Liver (tissue), 9 donors: ENCODE results near the gene RBSN. TPM values are rescaled to one million over a fixed set of nuclear protein-coding genes. Genes with fewer than 3 reads are reported as not detected.

Experiments
- DNase-seq: peaks from one replicate; pipeline ENCODE4 v3.0.0-alpha.2; 2017; ENCODE audit warnings: low spot score
- H3K27ac ChIP-seq, 2 donors: one replicate each; pipeline ENCODE4 v1.7.0; 2013; ENCODE audit warnings: inconsistent platforms in 2 of 2, low read length in 2 of 2, control low read depth in 1 of 2, low read depth in 1 of 2, mild to moderate bottlenecking in 1 of 2
- H3K27me3 ChIP-seq, 4 donors: one replicate each; pipeline versions ENCODE4 v1.6.1 to v1.7.0; 2013; ENCODE audit warnings: low read length in 3 of 4, inconsistent platforms in 1 of 4, mild to moderate bottlenecking in 1 of 4, moderate library complexity in 1 of 4; ENCODE audit not compliant: control insufficient read depth in 4 of 4, insufficient read depth in 4 of 4
- H3K36me3 ChIP-seq, 4 donors: one replicate each; pipeline versions ENCODE4 v1.6.1 to v1.7.0; 2013; ENCODE audit warnings: low read length in 3 of 4, mild to moderate bottlenecking in 3 of 4, low read depth in 1 of 4, moderate library complexity in 1 of 4; ENCODE audit not compliant: control insufficient read depth in 4 of 4, insufficient read depth in 3 of 4
- H3K4me1 ChIP-seq, 4 donors: one replicate each; pipeline versions ENCODE4 v1.6.1 to v1.7.0; 2013; ENCODE audit warnings: low read length in 3 of 4, mild to moderate bottlenecking in 3 of 4, moderate library complexity in 1 of 4; ENCODE audit not compliant: control insufficient read depth in 4 of 4, insufficient read depth in 4 of 4
- H3K4me3 ChIP-seq, 3 donors: one replicate each; pipeline versions ENCODE4 v1.6.1 to v1.7.0; 2013; ENCODE audit warnings: low read length in 3 of 3, control low read depth in 1 of 3, low read depth in 1 of 3, mild to moderate bottlenecking in 1 of 3
- H3K9ac ChIP-seq, 2 donors: one replicate each; pipeline ENCODE4 v1.7.0; 2013; ENCODE audit warnings: low read length in 2 of 2, mild to moderate bottlenecking in 2 of 2, moderate library complexity in 2 of 2, control low read depth in 1 of 2, low read depth in 1 of 2
- H3K9me3 ChIP-seq, 4 donors: one replicate each; pipeline versions ENCODE4 v1.6.1 to v1.7.0; 2013; ENCODE audit warnings: low read length in 3 of 4; ENCODE audit not compliant: control insufficient read depth in 4 of 4
- FOXA1 ChIP-seq: IDR thresholded peaks from 2 replicates; pipeline ENCODE4 v1.6.1; 2016; ENCODE audit warnings: antibody characterized with exemption
- HNF4G ChIP-seq: IDR thresholded peaks from 2 replicates; pipeline ENCODE4 v1.6.1; 2016; ENCODE audit warnings: antibody characterized with exemption
- JUND ChIP-seq, 2 donors: IDR thresholded peaks; 2 replicates each; pipeline ENCODE4 v1.6.1; 2016; ENCODE audit warnings: antibody characterized with exemption in 2 of 2
- NR2F2 ChIP-seq: IDR thresholded peaks from 2 replicates; pipeline ENCODE4 v1.6.1; 2016; ENCODE audit warnings: antibody characterized with exemption
- RAD21 ChIP-seq, 2 donors: IDR thresholded peaks; 2 replicates each; pipeline ENCODE4 v1.6.1; 2016; ENCODE audit warnings: antibody characterized with exemption in 2 of 2, mild to moderate bottlenecking in 2 of 2
- TAF1 ChIP-seq: conservative IDR thresholded peaks from 2 replicates; pipeline ENCODE4 v1.6.1; 2016; ENCODE audit warnings: antibody characterized with exemption, mild to moderate bottlenecking
- YY1 ChIP-seq: IDR thresholded peaks from 2 replicates; pipeline ENCODE4 v1.6.1; 2016; ENCODE audit warnings: antibody characterized with exemption, mild to moderate bottlenecking
- WGBS: extraction: QIAGEN DNeasy Blood & Tissue Kit; methylation state at CpG from one replicate; pipeline ENCODE4 v1.1.7; 2013; 5-methylcytosine and 5-hydroxymethylcytosine counted together
- polyA plus RNA-seq, 2 donors: library from polyadenylated mRNA; stranded (reverse) in 1 of 2; unstranded in 1 of 2; fragments of 200-250 nt in 1 of 2; fragments of >200 nt in 1 of 2; fragmentation: Nextera tagmentation in 1 of 2; extraction: Ambion mirVana in 1 of 2; gene quantifications; one replicate each; pipeline versions ENCODE4 v1.2.1 to v1.2.3, GENCODE V29; 2013 to 2015
- total RNA-seq, 2 donors: library from RNA; depleted of rRNA; stranded (reverse); fragments of >200 nt; gene quantifications; one replicate each; pipeline ENCODE4 v1.2.3, GENCODE V29; 2014
- TF ChIP-seq, protein P1 (sequence below): IDR thresholded peaks from 2 replicates; pipeline ENCODE4 v1.6.1; 2016; ENCODE audit warnings: antibody characterized with exemption
- TF ChIP-seq, protein P2 (sequence below): IDR thresholded peaks from 2 replicates; pipeline ENCODE4 v1.6.1; 2016; ENCODE audit warnings: antibody characterized with exemption
- TF ChIP-seq, protein P3 (sequence below): fragments of 150-350 bp; IDR thresholded peaks from 2 replicates; pipeline ENCODE4 v1.5.1; 2017; ENCODE audit warnings: improper control_type of control experiment, low read depth, low read length; ENCODE audit not compliant: missing input control
- donor health status: healthy.
- donor health status: healthy.
- donor health status: healthy.
- donor health status: healthy.
- donor health status: healthy.

The RBSN gene
- total and polyA plus RNA-seq, 4 donors = 5.6 to 18.3 (median 11.9) TPM

DNA sequence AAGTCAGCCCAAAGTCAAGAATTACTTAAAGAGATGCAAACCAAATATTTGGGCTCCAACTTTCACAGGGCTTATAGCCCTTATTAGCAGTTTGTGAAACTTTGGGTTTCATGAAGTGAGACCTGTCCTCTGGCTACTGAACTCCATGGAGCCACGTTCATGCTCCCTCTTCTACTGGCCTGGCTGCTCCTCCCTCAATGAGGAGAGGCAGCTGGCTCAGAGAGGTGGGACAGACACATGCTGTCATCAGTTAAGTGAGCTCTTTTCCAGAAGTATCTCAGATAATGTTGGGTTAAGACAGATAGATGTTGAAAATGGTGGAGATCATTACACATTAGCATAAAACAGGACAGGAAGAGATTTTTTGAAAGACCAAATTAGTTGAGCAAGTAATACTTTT lies 53.3 kb downstream of the RBSN start:
- Histone ChIP-seq H3K27me3 (no peaks in the 10 kb centered on the region), H3K4me3 (no peak overlapping the region), H3K9ac (no peak overlapping the region), H3K9me3 (no peaks in the 10 kb centered on the region), H3K36me3 (peaks cover 11 to 81% (median 70%) of the 10 kb centered on the region in 4 donors), H3K27ac (no peak overlapping the region), H3K4me1 (peaks cover 0 to 8% (median 2%) of the 10 kb centered on the region in 4 donors)
- TF ChIP-seq, protein P1, sequence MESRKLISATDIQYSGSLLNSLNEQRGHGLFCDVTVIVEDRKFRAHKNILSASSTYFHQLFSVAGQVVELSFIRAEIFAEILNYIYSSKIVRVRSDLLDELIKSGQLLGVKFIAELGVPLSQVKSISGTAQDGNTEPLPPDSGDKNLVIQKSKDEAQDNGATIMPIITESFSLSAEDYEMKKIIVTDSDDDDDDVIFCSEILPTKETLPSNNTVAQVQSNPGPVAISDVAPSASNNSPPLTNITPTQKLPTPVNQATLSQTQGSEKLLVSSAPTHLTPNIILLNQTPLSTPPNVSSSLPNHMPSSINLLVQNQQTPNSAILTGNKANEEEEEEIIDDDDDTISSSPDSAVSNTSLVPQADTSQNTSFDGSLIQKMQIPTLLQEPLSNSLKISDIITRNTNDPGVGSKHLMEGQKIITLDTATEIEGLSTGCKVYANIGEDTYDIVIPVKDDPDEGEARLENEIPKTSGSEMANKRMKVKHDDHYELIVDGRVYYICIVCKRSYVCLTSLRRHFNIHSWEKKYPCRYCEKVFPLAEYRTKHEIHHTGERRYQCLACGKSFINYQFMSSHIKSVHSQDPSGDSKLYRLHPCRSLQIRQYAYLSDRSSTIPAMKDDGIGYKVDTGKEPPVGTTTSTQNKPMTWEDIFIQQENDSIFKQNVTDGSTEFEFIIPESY = no peak
- TF ChIP-seq, protein P2, sequence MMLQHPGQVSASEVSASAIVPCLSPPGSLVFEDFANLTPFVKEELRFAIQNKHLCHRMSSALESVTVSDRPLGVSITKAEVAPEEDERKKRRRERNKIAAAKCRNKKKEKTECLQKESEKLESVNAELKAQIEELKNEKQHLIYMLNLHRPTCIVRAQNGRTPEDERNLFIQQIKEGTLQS = no peak
- 75% methylated on average over 1 of the region's 1 CpG for WGBS
- DNase-seq = no peak

DNA sequence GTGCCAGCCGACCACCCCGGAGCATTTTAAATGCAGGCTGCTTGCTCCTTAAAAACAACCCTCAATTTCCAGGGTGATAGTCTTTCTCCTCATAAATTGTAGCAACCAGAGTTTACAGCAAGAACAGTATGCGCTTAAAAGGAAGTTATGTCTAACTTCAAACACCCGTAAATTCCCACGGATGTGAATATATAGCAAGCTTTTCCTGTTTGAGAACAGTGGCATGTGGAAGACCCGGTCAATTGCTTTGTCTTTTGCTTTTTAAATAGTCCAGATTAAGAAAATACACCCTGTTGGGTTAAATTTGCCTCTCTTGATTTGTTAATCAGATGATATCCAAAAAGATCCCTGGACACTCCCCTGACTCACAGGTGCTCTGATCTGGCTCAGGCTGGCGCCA lies 54.6 kb downstream of the RBSN start:
- 86% methylated on average over 7 of the region's 7 CpGs for WGBS
- Histone ChIP-seq H3K27me3 (no peaks in the 10 kb centered on the region), H3K4me1 (peaks cover 0 to 3% (median under 1%) of the 10 kb centered on the region in 4 donors), H3K36me3 (peaks cover 11 to 77% (median 68%) of the 10 kb centered on the region in 4 donors), H3K9ac (no peak overlapping the region), H3K27ac (no peak overlapping the region), H3K4me3 (no peak overlapping the region), H3K9me3 (no peaks in the 10 kb centered on the region)
- no peak for DNase-seq
- TF ChIP-seq NR2F2 (no peak), FOXA1 (no peak), YY1 (no peak), HNF4G (no peak), TAF1 (no peak), RAD21 (IDR thresholded peaks at IDR 0.05) (no peak), JUND (IDR thresholded peaks at IDR 0.05) (no peak)
- TF ChIP-seq, protein P2 = no peak
- TF ChIP-seq, protein P3, sequence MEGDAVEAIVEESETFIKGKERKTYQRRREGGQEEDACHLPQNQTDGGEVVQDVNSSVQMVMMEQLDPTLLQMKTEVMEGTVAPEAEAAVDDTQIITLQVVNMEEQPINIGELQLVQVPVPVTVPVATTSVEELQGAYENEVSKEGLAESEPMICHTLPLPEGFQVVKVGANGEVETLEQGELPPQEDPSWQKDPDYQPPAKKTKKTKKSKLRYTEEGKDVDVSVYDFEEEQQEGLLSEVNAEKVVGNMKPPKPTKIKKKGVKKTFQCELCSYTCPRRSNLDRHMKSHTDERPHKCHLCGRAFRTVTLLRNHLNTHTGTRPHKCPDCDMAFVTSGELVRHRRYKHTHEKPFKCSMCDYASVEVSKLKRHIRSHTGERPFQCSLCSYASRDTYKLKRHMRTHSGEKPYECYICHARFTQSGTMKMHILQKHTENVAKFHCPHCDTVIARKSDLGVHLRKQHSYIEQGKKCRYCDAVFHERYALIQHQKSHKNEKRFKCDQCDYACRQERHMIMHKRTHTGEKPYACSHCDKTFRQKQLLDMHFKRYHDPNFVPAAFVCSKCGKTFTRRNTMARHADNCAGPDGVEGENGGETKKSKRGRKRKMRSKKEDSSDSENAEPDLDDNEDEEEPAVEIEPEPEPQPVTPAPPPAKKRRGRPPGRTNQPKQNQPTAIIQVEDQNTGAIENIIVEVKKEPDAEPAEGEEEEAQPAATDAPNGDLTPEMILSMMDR = no peak

DNA sequence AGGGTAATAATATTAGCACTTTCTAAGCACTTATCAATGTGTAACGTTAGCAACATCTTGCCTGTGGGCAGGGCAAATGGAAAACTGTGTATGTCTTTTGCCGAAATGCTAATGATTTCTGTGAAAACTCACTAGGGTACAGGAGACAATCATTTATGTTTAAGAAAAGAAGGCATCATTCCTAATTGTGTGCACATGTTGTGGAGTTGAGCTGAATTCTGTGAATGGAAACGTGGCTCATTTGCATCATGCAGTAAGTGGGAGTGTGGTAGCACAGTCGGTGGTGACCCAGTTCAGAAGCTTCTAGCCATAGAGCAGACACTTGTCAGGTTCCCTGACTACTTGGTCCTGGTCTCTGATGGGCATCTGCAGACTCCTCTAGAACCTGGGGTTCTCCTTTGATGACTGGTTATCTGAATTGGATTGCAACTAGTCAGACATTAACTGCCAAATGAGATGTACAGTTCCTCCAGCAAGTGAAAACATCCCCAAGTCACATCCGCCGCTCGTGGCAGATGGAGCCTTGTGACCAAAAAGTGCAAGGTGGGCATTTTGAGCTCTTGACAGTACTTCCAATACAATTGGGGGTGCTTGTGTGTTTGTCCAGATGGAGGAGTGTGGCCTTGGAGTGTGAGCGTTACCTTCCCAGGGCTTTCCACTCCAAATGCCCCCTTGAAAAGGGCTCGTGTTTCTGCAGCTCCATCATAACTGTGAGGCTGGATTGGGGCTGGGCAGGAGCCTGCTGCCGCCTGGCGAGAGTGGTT lies 55.4 kb downstream of the RBSN start:
- 88% methylated on average over 11 of the region's 11 CpGs for WGBS
- H3K4me3 ChIP-seq = no peak overlapping the region
- peaks cover 11 to 80% (median 62%) of the 10 kb centered on the region in 4 donors for H3K36me3 ChIP-seq
- H3K9me3 ChIP-seq = no peaks in the 10 kb centered on the region
- TF ChIP-seq, protein P2 = no peak
- DNase-seq = no peak
- no peaks in the 10 kb centered on the region for H3K4me1 ChIP-seq
- no peak overlapping the region for H3K9ac ChIP-seq
- no peaks in the 10 kb centered on the region for H3K27me3 ChIP-seq
- H3K27ac ChIP-seq = no peak overlapping the region
